Trophoblast cell (in vitro differentiated cells and primary cell): ENCODE results near the gene UGT8.

Experiments used
- DNase-seq, 2 donors: peaks; one replicate each; pipeline ENCODE4 v3.0.0-alpha.2; 2016
- H2AFZ ChIP-seq: 2 replicates; pipeline ENCODE4 v1.6.1; 2013; ENCODE audit warnings: low read length, moderate library complexity, mild to moderate bottlenecking; ENCODE audit not compliant: insufficient read depth, poor library complexity
- H2AK5ac ChIP-seq: 2 replicates; pipeline ENCODE4 v1.6.1; 2013; ENCODE audit warnings: mild to moderate bottlenecking, low read length
- H2BK120ac ChIP-seq: 2 replicates; pipeline ENCODE4 v1.6.1; 2013; ENCODE audit warnings: low read length, mild to moderate bottlenecking, moderate library complexity; ENCODE audit not compliant: insufficient read depth, poor library complexity
- H2BK12ac ChIP-seq: 2 replicates; pipeline ENCODE4 v1.6.1; 2013; ENCODE audit warnings: mild to moderate bottlenecking, low read length, moderate library complexity
- H2BK5ac ChIP-seq: 2 replicates; pipeline ENCODE4 v1.6.1; 2013; ENCODE audit warnings: low read length, low read depth, moderate library complexity, mild to moderate bottlenecking; ENCODE audit not compliant: poor library complexity
- H3K14ac ChIP-seq: 2 replicates; pipeline ENCODE4 v1.6.1; 2013; ENCODE audit warnings: mild to moderate bottlenecking, low read length
- H3K18ac ChIP-seq: 2 replicates; pipeline ENCODE4 v1.6.1; 2013; ENCODE audit warnings: mild to moderate bottlenecking, low read length
- H3K23ac ChIP-seq: 2 replicates; pipeline ENCODE4 v1.6.1; 2013; ENCODE audit warnings: low read length
- H3K27ac ChIP-seq: 2 replicates; pipeline ENCODE4 v1.5.1; 2013; ENCODE audit warnings: low read depth, mild to moderate bottlenecking, inconsistent platforms, low read length, moderate library complexity
- H3K27me3 ChIP-seq: 2 replicates; pipeline ENCODE4 v1.6.1; 2013; ENCODE audit warnings: inconsistent platforms, mild to moderate bottlenecking, low read length, moderate library complexity; ENCODE audit not compliant: insufficient read depth
- H3K36me3 ChIP-seq, 2 experiments: 1 replicate in 1 of 2; 2 replicates in 1 of 2; pipeline ENCODE4 v1.6.1; 2013; ENCODE audit warnings: low read length in 2 of 2, mild to moderate bottlenecking in 2 of 2, moderate library complexity in 1 of 2; ENCODE audit not compliant: insufficient read depth in 2 of 2, control insufficient read depth in 1 of 2
- H3K4ac ChIP-seq: 2 replicates; pipeline ENCODE4 v1.6.1; 2013; ENCODE audit warnings: low read depth, mild to moderate bottlenecking, low read length, moderate library complexity
- H3K4me1 ChIP-seq, 2 experiments: 1 replicate in 1 of 2; 2 replicates in 1 of 2; pipeline ENCODE4 v1.6.1; 2013; ENCODE audit warnings: low read length in 2 of 2, mild to moderate bottlenecking in 2 of 2, moderate library complexity in 1 of 2; ENCODE audit not compliant: insufficient read depth in 2 of 2, control insufficient read depth in 1 of 2
- H3K4me2 ChIP-seq: 2 replicates; pipeline ENCODE4 v1.6.1; 2013; ENCODE audit warnings: inconsistent platforms, mild to moderate bottlenecking, low read length, moderate library complexity
- H3K4me3 ChIP-seq: 2 replicates; pipeline ENCODE4 v1.5.1; 2013; ENCODE audit warnings: mild to moderate bottlenecking, low read depth, low read length, inconsistent platforms
- H3K79me1 ChIP-seq: one replicate; pipeline ENCODE4 v1.6.1; 2013; ENCODE audit warnings: low read length
- H3K79me2 ChIP-seq: 2 replicates; pipeline ENCODE4 v1.6.1; 2013; ENCODE audit warnings: low read length, mild to moderate bottlenecking; ENCODE audit not compliant: control insufficient read depth, insufficient read depth, poor library complexity
- H3K9ac ChIP-seq: 2 replicates; pipeline ENCODE4 v1.6.1; 2013; ENCODE audit warnings: mild to moderate bottlenecking, low read length
- H3K9me3 ChIP-seq: 2 replicates; pipeline ENCODE4 v1.6.1; 2013; ENCODE audit warnings: low read depth, mild to moderate bottlenecking, control low read depth, inconsistent platforms, low read length; ENCODE audit not compliant: insufficient read depth
- H4K12ac ChIP-seq: 2 replicates; pipeline ENCODE4 v1.6.1; 2013; ENCODE audit warnings: low read depth, mild to moderate bottlenecking, low read length, moderate library complexity
- H4K8ac ChIP-seq: 2 replicates; pipeline ENCODE4 v1.6.1; 2013; ENCODE audit warnings: low read depth, mild to moderate bottlenecking, low read length, moderate library complexity
- H4K91ac ChIP-seq: one replicate; pipeline ENCODE4 v1.6.1; 2013; ENCODE audit warnings: low read depth, mild to moderate bottlenecking, low read length, moderate library complexity
- WGBS: extraction: QIAGEN DNeasy Blood & Tissue Kit; methylation state at CpG from one replicate; pipeline ENCODE4 v1.1.7; 2013; ENCODE audit warnings: missing lambda C conversion rate; ENCODE audit not compliant: insufficient read length, insufficient coverage; ENCODE audit errors: extremely low coverage; 5-methylcytosine and 5-hydroxymethylcytosine counted together

UGT8 gene

DNA sequence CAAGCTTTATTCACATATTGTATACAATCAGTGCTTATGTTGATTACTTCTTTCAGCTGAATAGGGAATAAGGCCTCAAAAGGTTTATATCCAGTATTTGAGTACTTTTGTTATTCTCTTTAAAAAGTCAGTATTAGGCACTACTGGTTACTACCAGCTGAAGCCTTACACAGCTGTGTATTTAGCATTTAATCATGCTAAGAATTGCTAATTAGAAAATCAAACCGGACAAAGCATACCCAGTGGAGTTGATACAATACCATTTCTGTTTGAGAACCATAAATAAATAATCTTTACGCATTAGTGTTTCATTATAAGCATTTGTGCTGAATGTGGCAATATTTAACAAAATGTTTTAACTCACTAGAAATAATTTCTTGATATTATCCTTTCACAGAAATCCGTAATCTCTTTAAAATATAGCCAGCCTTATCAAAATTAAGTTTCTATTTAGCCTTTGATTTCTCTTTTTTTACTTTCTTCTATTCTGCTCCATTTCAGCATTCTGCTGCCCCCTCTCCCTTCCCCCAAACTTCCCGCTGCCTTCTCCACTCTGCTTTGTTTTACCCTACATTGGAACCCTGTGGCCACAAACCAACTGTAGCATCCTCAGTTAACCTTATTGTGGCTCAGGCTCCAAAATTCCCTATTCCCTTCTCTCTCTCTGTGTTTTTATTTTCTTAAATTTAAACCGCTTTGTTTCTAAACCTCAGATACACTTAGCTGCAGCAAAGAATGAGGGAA lies 37.8 kb downstream of the UGT8 start:
- H3K9ac ChIP-seq = no peak overlapping the region
- WGBS = no CpG with 5 or more reads among the region's 5 CpGs
- H2BK5ac ChIP-seq = no peak overlapping the region
- H4K91ac ChIP-seq = no peak overlapping the region
- H2AK5ac ChIP-seq = no peak overlapping the region
- no peak overlapping the region for H3K27ac ChIP-seq
- no peaks in the 10 kb centered on the region for H3K36me3 ChIP-seq
- no peaks in the 10 kb centered on the region for H3K79me1 ChIP-seq
- H3K9me3 ChIP-seq = no peaks in the 10 kb centered on the region
- no peak overlapping the region for H3K18ac ChIP-seq
- H4K12ac ChIP-seq = no peak overlapping the region
- H2BK12ac ChIP-seq = no peak overlapping the region
- H4K8ac ChIP-seq = no peak overlapping the region
- no peak overlapping the region for H3K14ac ChIP-seq
- no peaks in the 10 kb centered on the region for H3K79me2 ChIP-seq
- H3K4me3 ChIP-seq = no peak overlapping the region
- H3K4me2 ChIP-seq = no peak overlapping the region
- no peak overlapping the region for H2AFZ ChIP-seq
- no peak overlapping the region for H3K23ac ChIP-seq
- no peaks in the 10 kb centered on the region for H3K27me3 ChIP-seq
- H2BK120ac ChIP-seq = no peak overlapping the region
- no peak overlapping the region for H3K4ac ChIP-seq
- no peak for DNase-seq
- H3K4me1 ChIP-seq = no peaks in the 10 kb centered on the region

DNA sequence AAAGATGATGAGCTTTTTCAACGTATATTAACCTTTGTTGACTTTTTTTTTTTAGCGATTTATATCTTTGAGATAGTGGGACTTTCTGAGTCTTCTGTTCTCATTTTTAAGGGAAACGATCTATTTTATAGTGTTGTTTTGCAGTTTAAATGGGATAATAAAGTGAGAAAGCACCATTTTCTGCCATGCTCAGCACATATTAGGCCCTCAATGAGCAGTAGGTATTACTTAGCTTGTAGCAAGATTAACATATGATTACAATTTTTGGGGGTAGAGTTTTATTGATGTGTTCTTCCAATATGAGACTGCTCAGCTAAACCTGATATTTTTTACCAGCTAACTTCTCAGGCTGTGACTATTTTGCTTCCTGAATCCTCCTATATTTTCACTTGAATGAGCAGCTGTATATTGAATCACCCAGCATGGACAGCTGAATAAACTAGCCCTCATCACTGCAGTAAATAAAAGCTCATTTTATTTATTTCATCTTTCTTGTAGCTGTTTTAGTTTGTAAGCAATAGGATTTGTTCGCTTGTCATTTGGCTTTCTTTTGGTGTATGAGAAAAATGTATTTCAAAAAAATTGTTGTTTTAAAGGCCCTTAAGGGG lies 43.7 kb downstream of the UGT8 start:
- H3K18ac ChIP-seq = no peak overlapping the region
- H3K9ac ChIP-seq = no peak overlapping the region
- H4K8ac ChIP-seq = no peak overlapping the region
- H3K4me2 ChIP-seq = no peak overlapping the region
- no peak overlapping the region for H4K12ac ChIP-seq
- H2BK5ac ChIP-seq = no peak overlapping the region
- no peaks in the 10 kb centered on the region for H3K79me1 ChIP-seq
- H3K4me1 ChIP-seq = no peaks in the 10 kb centered on the region
- H3K14ac ChIP-seq = no peak overlapping the region
- no peaks in the 10 kb centered on the region for H3K27me3 ChIP-seq
- H3K23ac ChIP-seq = no peak overlapping the region
- H3K9me3 ChIP-seq = no peaks in the 10 kb centered on the region
- H3K36me3 ChIP-seq = no peaks in the 10 kb centered on the region
- no peak overlapping the region for H3K4ac ChIP-seq
- no peak overlapping the region for H2AK5ac ChIP-seq
- H4K91ac ChIP-seq = no peak overlapping the region
- H2BK120ac ChIP-seq = no peak overlapping the region
- H3K27ac ChIP-seq = no peak overlapping the region
- H3K79me2 ChIP-seq = no peaks in the 10 kb centered on the region
- no peak overlapping the region for H2BK12ac ChIP-seq
- no CpG with 5 or more reads among the region's 4 CpGs for whole genome bisulfite sequencing
- no peak overlapping the region for H3K4me3 ChIP-seq
- no peak for DNase-seq
- H2AFZ ChIP-seq = no peak overlapping the region

DNA sequence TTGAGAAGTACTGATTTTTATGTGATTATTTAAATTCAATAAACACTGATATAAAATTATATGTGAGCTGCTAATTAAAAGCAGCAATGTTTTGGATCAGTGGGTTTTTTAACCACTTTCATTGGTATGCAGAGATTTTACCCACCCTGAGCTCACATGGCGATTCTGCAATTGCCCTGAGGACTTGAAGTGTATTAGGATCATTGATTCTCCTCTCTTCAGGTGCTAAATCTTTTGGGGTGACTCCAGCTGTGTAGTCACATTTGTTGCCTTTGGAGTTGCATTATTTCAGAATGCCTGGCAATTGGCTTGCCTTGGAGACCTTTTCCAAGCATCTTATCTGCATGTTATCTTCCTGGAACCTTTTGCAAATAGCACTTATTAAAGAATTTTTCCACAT lies 51.3 kb downstream of the UGT8 start:
- Histone ChIP-seq H4K91ac (no peak overlapping the region), H3K4me3 (no peak overlapping the region), H3K4me2 (no peak overlapping the region), H2BK120ac (no peak overlapping the region), H3K36me3 (no peaks in the 10 kb centered on the region), H3K79me2 (no peaks in the 10 kb centered on the region), H2AK5ac (no peak overlapping the region), H3K14ac (no peak overlapping the region), H2BK5ac (no peak overlapping the region), H4K12ac (no peak overlapping the region), H3K18ac (no peak overlapping the region), H3K4me1 (no peaks in the 10 kb centered on the region), H3K4ac (no peak overlapping the region), H3K79me1 (no peaks in the 10 kb centered on the region), H2BK12ac (no peak overlapping the region), H3K23ac (no peak overlapping the region), H2AFZ (no peak overlapping the region), H3K27me3 (no peaks in the 10 kb centered on the region), H3K9me3 (no peaks in the 10 kb centered on the region), H3K27ac (no peak overlapping the region), H4K8ac (no peak overlapping the region), H3K9ac (no peak overlapping the region)
- DNase-seq = no peak
- no CpG with 5 or more reads among the region's 1 CpG for WGBS

DNA sequence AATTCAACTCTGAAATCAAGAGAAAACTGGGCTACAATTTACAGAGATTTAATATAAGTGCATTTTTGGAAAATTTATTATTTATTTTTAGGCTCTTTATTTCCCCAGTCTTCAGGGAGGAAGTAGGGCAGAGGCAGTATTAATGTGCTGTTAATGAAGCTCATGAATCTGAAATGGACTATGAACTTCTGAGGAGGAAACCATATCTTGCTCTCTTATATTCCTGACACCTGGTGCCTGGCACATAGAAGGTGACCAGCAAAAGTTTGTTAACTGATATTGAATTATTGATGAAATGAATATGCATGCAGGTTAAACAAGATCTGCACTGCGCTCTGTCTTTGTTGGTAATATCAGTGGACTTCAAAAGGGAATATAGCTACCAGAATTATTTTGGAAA lies 55.1 kb downstream of the UGT8 start:
- Histone ChIP-seq H3K14ac (no peak overlapping the region), H3K4ac (no peak overlapping the region), H4K12ac (no peak overlapping the region), H2AFZ (no peak overlapping the region), H3K9me3 (no peaks in the 10 kb centered on the region), H3K4me2 (no peak overlapping the region), H3K27ac (no peak overlapping the region), H3K27me3 (no peaks in the 10 kb centered on the region), H2BK5ac (no peak overlapping the region), H2BK120ac (no peak overlapping the region), H3K4me1 (no peaks in the 10 kb centered on the region), H2AK5ac (no peak overlapping the region), H3K4me3 (no peak overlapping the region), H4K8ac (no peak overlapping the region), H2BK12ac (no peak overlapping the region), H4K91ac (no peak overlapping the region), H3K18ac (no peak overlapping the region), H3K79me1 (no peaks in the 10 kb centered on the region), H3K9ac (no peak overlapping the region), H3K36me3 (no peaks in the 10 kb centered on the region), H3K79me2 (no peaks in the 10 kb centered on the region), H3K23ac (no peak overlapping the region)
- WGBS = no CpG with 5 or more reads among the region's 1 CpG
- no peak for DNase-seq
